ENCODE measurements around the gene RNF212.

Gene RNF212

DNA sequence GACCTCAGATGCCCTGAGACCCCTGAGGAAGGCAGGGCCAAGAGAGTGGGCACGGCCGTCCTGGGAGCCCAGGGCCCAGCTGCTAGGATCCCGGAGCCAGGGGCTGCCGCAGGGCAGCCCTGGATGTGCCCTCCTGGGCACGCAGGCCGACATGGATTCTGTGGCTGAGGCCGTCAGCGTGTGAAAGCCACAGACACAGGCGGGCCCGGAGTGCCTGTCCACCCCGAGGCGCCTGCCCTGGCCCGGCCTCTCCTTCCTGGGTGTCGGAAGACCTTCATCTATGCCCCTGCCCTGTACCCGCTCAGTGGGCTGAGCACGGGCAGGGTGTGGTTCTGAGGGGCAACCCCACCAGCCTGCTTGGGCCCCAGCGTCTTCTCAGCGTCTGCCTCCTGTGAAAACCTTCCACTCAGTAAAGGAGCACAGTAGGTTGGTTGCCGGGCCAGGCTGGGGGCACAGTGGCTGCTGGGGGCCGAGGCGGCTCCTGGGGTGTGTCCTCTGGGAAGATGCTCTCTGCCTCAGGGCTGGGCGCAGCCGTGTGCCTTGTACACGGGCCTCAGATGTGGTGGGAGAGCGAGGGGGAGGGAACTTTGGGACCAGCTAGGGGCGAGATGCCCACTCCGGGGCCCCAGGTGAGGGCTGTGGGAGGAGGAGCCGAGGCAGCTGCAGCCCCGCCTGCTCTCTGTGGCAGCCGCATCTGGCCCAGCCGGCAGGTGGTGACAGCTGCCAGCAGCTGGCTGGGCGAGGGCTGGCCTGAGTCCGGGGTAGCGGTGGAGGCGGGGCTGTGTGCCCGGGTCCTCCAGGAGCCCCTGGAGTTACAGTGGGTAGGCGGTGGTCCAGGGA, 81.2 kb downstream of the RNF212 start:
- no peak for DNase-seq

DNA sequence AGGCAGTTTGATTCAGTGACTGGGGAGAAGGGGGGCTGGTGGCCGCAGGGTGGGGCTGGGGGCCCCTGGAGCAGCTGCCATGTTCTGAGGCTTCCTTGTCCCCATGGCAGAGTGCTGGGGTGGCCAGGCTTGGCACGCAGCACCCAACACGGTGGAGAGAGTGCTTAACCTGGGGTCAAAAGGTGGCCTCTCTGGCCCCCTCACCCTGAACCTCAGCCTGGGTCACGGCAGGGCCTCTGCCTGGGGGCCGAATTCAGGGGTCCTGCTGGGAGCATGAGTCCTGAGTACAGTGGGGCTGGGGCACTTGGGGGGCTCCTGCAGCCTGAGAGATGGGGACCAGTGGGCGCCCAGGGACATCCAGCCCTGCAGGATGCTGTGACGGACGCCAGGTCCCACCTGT, 82.0 kb downstream of the RNF212 start:
- no peak for DNase-seq

DNA sequence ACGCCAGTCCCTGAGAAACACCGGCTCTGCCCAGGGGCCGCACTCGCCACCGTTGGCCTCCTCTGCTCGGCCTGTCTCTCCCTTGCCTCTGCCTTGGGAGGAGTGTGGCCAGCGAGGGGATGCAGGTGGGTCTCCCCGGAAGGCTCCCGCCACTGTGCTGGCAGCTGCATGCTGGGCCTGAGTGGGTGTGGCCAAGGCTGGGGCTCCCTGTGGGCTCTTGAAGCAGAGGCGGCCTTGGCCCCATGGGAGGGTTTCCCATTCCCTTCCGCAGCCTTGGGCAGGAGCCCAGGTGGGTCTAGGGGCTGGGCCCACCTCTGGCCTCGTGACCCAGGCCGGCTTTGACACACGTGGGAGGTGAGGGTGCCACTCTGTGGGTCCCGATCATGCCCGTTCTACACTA, 82.8 kb downstream of the RNF212 start:
- DNase-seq = no peak

DNA sequence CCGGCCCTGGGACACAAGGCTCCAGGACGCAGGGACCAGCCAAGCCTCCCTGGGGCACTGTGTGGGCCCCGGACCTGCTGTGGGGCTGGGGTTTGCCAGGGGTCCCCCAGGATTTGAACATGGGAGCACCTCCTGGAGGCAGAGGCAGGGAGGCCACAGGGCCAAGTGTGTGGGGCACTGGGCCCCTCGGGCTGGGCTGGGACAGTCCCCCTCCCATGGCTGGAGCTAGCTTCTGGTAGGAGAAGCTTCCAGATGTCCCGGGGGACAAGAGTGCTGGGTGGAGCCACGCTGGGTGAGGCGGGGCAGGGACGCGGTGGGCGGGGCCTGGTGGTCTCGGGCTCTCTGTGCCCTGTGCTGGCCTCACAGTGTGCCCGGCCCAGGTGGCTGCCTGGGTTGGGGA, 83.3 kb downstream of the RNF212 start:
- DNase-seq = no peak

DNA sequence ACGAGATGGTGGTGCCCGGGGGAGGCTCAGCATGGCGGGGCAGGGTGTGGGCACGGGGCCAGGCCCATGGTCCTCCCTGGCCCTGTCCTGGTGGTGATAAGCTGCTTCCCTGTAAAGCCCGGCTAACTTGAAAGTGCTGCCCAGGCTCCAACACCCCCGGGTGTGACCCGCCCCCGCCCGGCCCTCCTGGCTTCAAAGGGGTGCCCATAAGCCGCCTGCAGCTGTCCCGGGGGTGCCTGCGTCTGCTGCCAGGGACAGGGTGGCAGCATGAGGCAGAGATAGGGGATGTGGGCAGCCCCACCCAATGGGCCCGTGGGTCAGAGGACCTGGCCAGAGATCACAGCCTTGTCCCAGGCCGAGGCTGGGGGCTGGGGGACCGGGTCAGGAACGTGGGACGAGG, 83.8 kb downstream of the RNF212 start:
- no peak for DNase-seq

DNA sequence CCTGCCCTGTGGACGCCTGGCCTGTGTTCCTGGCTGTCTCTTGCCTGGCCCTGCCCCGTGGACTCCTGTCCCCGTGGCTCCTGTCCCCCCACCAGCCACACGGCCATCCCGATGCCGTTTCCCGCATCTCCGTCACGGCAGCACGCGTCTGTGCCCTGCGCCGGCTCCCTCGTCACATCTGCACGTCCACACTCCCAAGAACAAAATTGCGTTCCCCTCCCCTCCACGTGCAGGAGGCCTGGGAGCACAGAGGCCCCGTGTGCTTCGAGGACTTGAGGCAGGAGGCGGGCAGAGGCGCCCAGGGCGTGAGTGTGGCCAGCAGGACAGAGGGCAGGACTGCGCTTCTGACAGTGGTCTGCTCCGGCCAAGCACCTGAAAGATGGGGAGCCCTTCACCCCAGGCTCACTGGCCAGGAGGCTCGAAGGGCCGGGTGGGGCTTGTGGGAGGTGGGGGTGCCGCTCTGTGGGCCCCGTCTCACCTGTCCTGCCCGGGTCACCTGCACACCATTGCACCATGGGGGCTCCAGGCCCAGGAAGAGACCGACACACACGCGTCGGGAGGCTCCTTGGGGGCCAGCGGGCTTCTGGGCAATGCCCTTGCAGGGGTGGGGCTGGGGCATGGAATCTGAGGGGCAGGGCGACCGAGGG, 84.7 kb downstream of the RNF212 start:
- no peak for DNase-seq

DNA sequence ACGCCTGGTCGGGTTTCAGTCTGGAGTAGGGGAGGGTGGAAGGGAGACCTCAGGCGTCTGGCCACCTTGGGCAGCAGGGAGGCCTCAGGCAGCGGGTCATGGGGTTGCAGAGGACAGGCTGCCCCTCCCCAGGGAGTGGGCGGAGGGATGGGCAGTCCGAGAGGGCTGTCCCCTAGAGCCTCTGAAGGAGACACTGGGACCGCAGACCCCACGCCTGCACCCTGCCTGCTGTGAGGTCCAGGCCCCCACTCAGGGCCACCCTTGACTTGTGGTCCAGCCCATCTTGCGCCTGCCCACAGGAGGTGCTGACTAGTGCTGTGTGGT, 85.5 kb downstream of the RNF212 start:
- DNase-seq = no peak

DNA sequence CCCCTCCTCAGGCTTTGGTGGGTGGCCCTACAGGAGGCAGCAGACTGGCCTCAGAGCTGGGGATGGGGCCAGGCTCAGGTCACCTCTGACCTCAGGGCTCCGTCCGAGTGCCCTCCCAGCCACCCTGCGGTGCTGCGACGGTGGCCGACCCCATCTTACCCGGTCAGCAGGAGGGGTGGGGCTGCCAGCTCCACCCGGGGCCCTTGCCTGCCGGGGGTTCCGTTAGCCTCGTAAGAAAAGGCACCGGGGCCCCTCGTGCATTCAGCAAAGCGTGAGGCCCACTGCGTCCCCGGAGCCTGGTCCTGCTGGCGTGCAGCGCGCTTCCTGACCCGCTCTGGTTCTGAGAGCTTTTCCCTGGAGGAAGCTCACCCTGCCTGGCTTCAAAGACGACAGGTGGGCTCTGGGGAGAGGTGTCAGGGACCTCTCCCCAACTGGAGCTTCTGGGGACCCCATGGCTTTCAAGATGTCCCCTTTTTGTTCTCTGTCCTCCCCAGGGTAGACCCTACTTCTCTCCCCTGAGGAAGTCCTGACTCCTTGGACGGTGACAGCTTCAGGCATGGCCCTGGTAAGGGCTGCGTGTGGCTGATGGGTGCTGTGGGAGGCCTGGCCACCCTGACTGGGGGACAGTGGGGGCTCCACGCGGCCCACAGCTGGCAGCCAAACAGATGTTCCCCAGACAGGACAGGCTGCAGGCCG, 86.0 kb downstream of the RNF212 start:
- DNase-seq = no peak

DNA sequence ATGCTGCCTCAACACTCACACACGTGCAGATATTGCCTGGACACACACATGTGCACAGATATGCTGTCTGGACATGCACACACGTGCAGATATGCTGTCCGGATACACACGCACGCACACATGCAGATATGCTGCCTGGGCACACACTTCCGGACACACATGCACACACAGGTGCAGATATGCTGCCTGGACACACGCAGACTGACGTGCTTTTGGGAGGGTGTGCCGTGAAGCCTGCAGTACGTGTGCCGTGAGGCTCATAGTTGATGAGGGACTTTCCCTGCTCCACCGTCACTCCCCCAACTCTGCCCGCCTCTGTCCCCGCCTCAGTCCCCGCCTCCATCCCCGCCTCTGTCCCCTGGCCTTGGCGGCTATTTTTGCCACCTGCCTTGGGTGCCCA, 87.2 kb downstream of the RNF212 start:
- peak; percentile 16 for DNase-seq

DNA sequence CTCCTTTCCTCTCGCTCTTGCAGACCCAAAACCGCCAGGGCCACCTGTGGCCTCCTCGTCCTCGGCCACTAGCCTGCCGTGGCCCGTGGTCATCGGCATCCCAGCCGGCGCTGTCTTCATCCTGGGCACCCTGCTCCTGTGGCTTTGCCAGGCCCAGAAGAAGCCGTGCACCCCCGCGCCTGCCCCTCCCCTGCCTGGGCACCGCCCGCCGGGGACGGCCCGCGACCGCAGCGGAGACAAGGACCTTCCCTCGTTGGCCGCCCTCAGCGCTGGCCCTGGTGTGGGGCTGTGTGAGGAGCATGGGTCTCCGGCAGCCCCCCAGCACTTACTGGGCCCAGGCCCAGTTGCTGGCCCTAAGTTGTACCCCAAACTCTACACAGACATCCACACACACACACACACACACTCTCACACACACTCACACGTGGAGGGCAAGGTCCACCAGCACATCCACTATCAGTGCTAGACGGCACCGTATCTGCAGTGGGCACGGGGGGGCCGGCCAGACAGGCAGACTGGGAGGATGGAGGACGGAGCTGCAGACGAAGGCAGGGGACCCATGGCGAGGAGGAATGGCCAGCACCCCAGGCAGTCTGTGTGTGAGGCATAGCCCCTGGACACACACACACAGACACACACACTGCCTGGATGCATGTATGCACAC, 88.3 kb downstream of the RNF212 start:
- no peak for DNase-seq

DNA sequence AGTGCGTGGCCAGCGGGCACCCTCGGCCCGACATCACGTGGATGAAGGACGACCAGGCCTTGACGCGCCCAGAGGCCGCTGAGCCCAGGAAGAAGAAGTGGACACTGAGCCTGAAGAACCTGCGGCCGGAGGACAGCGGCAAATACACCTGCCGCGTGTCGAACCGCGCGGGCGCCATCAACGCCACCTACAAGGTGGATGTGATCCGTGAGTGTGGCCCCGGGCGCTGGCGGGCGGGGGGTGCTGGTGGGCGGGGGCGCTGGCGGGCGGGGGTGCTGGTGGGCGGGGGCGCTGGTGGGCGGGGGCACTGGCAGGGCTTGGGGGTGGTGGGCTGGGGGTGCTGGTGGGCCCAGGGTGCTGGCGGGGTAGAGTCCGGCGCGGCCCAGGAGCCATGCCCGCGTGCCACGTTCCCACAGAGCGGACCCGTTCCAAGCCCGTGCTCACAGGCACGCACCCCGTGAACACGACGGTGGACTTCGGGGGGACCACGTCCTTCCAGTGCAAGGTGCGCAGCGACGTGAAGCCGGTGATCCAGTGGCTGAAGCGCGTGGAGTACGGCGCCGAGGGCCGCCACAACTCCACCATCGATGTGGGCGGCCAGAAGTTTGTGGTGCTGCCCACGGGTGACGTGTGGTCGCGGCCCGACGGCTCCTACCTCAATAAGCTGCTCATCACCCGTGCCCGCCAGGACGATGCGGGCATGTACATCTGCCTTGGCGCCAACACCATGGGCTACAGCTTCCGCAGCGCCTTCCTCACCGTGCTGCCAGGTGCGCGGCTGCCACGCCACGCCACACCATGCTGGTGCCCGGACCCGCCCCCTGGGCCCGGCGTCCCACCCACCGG, 89.2 kb downstream of the RNF212 start:
- DNase-seq = no peak

DNA sequence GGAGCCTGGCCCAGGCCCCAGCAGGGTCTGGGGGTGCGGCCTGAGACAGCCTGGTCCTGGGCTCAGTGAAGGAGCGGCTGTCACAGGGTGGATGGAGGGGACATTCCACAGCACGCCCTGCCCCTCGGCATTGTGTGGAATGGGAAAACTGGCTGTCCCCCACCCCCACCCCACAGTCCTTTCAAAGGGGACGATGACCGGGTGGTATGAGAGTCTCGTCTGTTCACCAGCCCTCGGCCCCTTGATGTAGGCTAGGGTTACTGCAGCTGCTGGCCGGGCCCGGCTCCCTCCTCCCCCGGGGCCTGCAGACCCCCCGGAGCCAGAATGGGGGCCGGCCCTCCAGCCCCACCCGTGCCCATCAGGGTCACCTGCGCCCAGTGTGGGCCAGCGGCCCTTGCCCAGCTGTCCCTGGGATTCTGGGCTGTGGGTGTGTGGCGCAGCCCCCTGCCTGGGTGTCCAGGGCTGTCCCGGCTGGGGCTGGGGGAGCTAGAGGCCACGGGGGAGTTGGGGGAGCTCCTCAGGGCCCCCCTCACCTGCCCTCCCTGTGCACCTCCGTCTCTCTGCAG, 90.2 kb downstream of the RNF212 start:
- DNase-seq = no peak

DNA sequence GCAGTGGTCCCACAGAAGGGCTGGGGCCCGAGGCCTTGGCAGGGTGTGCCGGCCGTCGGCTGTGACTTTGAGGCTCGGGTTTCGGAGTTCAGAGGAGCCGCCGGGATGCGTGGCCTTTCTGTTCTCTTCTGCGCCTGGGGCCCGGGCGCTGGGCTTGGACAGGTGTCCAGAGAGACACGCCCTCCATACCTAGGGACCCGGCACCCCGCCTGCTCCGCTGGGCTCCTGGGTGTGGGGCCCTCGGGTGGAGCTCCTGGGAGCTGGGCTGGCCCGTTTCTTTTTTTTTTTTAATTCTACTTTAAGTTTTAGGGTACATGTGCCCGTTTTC, 90.7 kb downstream of the RNF212 start:
- DNase-seq = no peak

DNA sequence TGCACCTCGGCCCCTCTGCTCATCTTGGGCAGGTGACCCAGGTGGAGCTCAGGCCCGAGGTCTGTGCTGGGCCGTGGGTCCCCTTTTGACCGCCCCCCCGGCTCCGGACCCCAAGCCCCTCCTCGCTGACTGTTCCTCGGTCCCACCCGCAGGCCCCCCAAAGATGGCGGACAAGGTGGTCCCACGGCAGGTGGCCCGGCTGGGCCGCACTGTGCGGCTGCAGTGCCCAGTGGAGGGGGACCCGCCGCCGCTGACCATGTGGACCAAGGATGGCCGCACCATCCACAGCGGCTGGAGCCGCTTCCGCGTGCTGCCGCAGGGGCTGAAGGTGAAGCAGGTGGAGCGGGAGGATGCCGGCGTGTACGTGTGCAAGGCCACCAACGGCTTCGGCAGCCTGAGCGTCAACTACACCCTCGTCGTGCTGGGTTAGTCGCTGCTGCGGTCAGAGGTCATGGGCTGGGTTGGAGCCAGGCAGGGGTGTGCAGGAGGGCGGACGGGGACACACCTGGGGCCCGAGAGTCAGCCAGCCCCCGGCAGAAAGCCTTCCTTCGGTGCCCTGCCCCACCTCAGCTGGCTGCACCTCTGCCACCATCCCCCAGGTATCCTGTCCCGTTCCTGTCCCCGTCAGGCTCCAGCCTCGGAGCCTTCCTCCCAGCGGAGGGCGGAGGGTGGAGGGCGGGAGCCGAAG, 91.2 kb downstream of the RNF212 start:
- no peak for DNase-seq

All from CD4-positive, alpha-beta T cell treated with Interleukin-4 for 4 hours (primary cell).